ENCODE data around the gene CNPY3.

The CNPY3 gene

DNA sequence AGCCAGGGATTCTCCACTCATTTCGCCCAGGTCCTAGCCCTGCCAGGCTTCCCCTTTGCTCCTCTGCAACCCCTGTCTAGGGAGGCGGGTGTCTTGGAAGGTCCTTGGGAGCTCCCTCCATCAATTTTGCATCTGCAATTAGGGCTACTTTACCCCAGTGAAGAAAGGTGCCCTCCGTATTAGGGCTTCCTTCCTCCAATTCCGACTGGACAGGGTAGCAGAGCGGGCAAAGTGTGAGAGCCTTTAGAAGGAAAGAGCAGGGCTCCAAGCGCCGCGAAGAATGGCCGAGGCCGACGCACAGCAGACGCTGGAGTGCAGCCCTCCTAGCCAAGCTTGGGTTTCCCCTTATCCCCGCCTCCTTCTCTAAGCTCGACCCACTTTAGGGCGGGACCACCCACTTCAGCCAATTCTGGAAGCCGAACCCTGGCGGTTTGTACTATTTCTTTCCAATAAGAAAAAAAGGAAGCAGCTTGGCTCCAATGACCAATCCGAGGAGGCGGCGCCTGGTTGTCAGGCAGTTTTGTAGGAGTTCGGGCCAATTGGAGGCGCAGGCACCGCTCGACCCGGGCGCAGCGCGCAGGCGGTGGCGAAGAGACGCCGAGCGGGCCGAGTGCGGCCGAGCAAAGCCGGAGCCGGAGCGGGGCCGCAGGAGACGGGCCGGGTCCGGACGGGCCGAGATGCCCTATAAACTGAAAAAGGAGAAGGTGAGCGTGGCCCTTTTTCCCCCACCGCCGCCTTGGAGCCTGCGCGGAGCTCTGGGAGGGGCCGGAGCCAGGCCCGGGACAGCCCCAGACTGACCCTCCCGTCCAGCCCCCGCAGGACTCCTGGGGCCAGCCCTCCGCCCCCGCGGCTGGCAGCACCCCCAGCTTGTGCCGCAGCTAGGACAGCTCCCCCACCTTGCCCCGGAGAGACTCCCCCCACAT lies 55.0 kb downstream of the CNPY3 start, which contains the start of gene PPP2R5D (continued):
- TF ChIP-seq BCL11A (tag by site-specific recombination; IDR thresholded peaks at IDR 0.05; ENCODE audit: low read depth), result no peak
- TF ChIP-seq, protein P1, sequence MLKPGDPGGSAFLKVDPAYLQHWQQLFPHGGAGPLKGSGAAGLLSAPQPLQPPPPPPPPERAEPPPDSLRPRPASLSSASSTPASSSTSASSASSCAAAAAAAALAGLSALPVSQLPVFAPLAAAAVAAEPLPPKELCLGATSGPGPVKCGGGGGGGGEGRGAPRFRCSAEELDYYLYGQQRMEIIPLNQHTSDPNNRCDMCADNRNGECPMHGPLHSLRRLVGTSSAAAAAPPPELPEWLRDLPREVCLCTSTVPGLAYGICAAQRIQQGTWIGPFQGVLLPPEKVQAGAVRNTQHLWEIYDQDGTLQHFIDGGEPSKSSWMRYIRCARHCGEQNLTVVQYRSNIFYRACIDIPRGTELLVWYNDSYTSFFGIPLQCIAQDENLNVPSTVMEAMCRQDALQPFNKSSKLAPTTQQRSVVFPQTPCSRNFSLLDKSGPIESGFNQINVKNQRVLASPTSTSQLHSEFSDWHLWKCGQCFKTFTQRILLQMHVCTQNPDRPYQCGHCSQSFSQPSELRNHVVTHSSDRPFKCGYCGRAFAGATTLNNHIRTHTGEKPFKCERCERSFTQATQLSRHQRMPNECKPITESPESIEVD (tag by site-specific recombination; IDR thresholded peaks at IDR 0.05), result no peak
- TF ChIP-seq ZNF585B (tag by site-specific recombination; IDR thresholded peaks at IDR 0.05), result no peak
- TF ChIP-seq, protein P2, sequence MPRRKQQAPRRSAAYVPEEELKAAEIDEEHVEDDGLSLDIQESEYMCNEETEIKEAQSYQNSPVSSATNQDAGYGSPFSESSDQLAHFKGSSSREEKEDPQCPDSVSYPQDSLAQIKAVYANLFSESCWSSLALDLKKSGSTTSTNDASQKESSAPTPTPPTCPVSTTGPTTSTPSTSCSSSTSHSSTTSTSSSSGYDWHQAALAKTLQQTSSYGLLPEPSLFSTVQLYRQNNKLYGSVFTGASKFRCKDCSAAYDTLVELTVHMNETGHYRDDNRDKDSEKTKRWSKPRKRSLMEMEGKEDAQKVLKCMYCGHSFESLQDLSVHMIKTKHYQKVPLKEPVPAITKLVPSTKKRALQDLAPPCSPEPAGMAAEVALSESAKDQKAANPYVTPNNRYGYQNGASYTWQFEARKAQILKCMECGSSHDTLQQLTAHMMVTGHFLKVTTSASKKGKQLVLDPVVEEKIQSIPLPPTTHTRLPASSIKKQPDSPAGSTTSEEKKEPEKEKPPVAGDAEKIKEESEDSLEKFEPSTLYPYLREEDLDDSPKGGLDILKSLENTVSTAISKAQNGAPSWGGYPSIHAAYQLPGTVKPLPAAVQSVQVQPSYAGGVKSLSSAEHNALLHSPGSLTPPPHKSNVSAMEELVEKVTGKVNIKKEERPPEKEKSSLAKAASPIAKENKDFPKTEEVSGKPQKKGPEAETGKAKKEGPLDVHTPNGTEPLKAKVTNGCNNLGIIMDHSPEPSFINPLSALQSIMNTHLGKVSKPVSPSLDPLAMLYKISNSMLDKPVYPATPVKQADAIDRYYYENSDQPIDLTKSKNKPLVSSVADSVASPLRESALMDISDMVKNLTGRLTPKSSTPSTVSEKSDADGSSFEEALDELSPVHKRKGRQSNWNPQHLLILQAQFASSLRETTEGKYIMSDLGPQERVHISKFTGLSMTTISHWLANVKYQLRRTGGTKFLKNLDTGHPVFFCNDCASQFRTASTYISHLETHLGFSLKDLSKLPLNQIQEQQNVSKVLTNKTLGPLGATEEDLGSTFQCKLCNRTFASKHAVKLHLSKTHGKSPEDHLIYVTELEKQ (tag by site-specific recombination; IDR thresholded peaks at IDR 0.05; ENCODE audit: borderline replicate concordance), result no peak
- no peak for TF ChIP-seq RBAK (tag by site-specific recombination; IDR thresholded peaks at IDR 0.05)
- TF ChIP-seq ZNF544 (tag by site-specific recombination; IDR thresholded peaks at IDR 0.05), result no peak
- no peak for TF ChIP-seq ZNF621 (tag by site-specific recombination; IDR thresholded peaks at IDR 0.05)
- TF ChIP-seq ZFHX2 (tag by site-specific recombination; conservative IDR thresholded peaks at IDR 0.05), result peak; percentile 82
- no peak for TF ChIP-seq MEIS1 (CRISPR knock-in tag; IDR thresholded peaks at IDR 0.05; ENCODE audit: borderline replicate concordance)
- TF ChIP-seq, protein P3, sequence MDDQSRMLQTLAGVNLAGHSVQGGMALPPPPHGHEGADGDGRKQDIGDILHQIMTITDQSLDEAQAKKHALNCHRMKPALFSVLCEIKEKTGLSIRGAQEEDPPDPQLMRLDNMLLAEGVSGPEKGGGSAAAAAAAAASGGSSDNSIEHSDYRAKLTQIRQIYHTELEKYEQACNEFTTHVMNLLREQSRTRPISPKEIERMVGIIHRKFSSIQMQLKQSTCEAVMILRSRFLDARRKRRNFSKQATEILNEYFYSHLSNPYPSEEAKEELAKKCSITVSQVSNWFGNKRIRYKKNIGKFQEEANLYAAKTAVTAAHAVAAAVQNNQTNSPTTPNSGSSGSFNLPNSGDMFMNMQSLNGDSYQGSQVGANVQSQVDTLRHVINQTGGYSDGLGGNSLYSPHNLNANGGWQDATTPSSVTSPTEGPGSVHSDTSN (CRISPR knock-in tag; IDR thresholded peaks at IDR 0.05), result peak; percentile 14; the same call in 1 of the 2 replicates
- no peak for TF ChIP-seq ZNF433 (tag by site-specific recombination; IDR thresholded peaks at IDR 0.05; ENCODE audit: low read depth)
- TF ChIP-seq ZNF239 (tag by site-specific recombination; IDR thresholded peaks at IDR 0.05), result no peak
- TF ChIP-seq YY2 (tag by site-specific recombination; IDR thresholded peaks at IDR 0.05), result no peak
- peak; percentile 48; the same call in 1 of the 2 replicates for TF ChIP-seq ZBTB20 (tag by site-specific recombination; IDR thresholded peaks at IDR 0.05)
- no peak for TF ChIP-seq ZNF416 (tag by site-specific recombination; IDR thresholded peaks at IDR 0.05)
- TF ChIP-seq ZNF354C (tag by site-specific recombination; IDR thresholded peaks at IDR 0.05; ENCODE audit: borderline replicate concordance, low read depth), result no peak
- no peak; the same call in 1 of the 2 replicates for TF ChIP-seq ZNF214 (tag by site-specific recombination; IDR thresholded peaks at IDR 0.05; ENCODE audit: borderline replicate concordance)
- no peak for TF ChIP-seq ZNF202 (tag by site-specific recombination; IDR thresholded peaks at IDR 0.05; ENCODE audit: borderline replicate concordance)
- no peak for TF ChIP-seq ZNF311 (tag by site-specific recombination; IDR thresholded peaks at IDR 0.05; ENCODE audit: borderline replicate concordance)
- TF ChIP-seq ZNF366 (tag by site-specific recombination; conservative IDR thresholded peaks at IDR 0.05), result peak; percentile 21; the same call in 1 of the 2 replicates
- no peak for TF ChIP-seq GLI2 (tag by site-specific recombination; IDR thresholded peaks at IDR 0.05; ENCODE audit: borderline replicate concordance, low read depth)
- TF ChIP-seq IKZF3 (tag by site-specific recombination; IDR thresholded peaks at IDR 0.05), result no peak
- TF ChIP-seq ZNF658 (tag by site-specific recombination; IDR thresholded peaks at IDR 0.05), result no peak
- TF ChIP-seq, protein P4, sequence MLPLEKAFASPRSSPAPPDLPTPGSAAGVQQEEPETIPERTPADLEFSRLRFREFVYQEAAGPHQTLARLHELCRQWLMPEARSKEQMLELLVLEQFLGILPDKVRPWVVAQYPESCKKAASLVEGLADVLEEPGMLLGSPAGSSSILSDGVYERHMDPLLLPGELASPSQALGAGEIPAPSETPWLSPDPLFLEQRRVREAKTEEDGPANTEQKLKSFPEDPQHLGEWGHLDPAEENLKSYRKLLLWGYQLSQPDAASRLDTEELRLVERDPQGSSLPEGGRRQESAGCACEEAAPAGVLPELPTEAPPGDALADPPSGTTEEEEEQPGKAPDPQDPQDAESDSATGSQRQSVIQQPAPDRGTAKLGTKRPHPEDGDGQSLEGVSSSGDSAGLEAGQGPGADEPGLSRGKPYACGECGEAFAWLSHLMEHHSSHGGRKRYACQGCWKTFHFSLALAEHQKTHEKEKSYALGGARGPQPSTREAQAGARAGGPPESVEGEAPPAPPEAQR (tag by site-specific recombination; IDR thresholded peaks at IDR 0.05), result no peak
- no peak for TF ChIP-seq ZNF350 (tag by site-specific recombination; IDR thresholded peaks at IDR 0.05)
- no peak for TF ChIP-seq ZNF423 (tag by site-specific recombination; IDR thresholded peaks at IDR 0.05)
- TF ChIP-seq ZSCAN23 (tag by site-specific recombination; IDR thresholded peaks at IDR 0.05), result no peak
- no peak for TF ChIP-seq GFI1B (tag by site-specific recombination; IDR thresholded peaks at IDR 0.05)
- TF ChIP-seq ZFP69B (tag by site-specific recombination; IDR thresholded peaks at IDR 0.05), result no peak
- TF ChIP-seq, protein P5, sequence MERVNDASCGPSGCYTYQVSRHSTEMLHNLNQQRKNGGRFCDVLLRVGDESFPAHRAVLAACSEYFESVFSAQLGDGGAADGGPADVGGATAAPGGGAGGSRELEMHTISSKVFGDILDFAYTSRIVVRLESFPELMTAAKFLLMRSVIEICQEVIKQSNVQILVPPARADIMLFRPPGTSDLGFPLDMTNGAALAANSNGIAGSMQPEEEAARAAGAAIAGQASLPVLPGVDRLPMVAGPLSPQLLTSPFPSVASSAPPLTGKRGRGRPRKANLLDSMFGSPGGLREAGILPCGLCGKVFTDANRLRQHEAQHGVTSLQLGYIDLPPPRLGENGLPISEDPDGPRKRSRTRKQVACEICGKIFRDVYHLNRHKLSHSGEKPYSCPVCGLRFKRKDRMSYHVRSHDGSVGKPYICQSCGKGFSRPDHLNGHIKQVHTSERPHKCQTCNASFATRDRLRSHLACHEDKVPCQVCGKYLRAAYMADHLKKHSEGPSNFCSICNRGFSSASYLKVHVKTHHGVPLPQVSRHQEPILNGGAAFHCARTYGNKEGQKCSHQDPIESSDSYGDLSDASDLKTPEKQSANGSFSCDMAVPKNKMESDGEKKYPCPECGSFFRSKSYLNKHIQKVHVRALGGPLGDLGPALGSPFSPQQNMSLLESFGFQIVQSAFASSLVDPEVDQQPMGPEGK (tag by site-specific recombination; IDR thresholded peaks at IDR 0.05), result peak; percentile 74
